HG02678 (cell line): ENCODE measurements around the gene ZDHHC7.
A peak's percentile ranks its signal among the peaks of the same experiment; 100 is the strongest.
"Not testable (repeated sequence)": the region's sequence is repeated elsewhere in the genome, so short reads cannot be mapped to it uniquely, and the experiment has no call there.

Experiments used
- ATAC-seq: cut with Tn5 transposase; IDR thresholded peaks from one replicate; pipeline ENCODE4 v1.9.1; 2021; ENCODE audit warnings: mild to moderate bottlenecking, moderate library complexity; ENCODE audit not compliant: unreplicated experiment

Gene ZDHHC7, protein sequence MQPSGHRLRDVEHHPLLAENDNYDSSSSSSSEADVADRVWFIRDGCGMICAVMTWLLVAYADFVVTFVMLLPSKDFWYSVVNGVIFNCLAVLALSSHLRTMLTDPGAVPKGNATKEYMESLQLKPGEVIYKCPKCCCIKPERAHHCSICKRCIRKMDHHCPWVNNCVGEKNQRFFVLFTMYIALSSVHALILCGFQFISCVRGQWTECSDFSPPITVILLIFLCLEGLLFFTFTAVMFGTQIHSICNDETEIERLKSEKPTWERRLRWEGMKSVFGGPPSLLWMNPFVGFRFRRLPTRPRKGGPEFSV

DNA sequence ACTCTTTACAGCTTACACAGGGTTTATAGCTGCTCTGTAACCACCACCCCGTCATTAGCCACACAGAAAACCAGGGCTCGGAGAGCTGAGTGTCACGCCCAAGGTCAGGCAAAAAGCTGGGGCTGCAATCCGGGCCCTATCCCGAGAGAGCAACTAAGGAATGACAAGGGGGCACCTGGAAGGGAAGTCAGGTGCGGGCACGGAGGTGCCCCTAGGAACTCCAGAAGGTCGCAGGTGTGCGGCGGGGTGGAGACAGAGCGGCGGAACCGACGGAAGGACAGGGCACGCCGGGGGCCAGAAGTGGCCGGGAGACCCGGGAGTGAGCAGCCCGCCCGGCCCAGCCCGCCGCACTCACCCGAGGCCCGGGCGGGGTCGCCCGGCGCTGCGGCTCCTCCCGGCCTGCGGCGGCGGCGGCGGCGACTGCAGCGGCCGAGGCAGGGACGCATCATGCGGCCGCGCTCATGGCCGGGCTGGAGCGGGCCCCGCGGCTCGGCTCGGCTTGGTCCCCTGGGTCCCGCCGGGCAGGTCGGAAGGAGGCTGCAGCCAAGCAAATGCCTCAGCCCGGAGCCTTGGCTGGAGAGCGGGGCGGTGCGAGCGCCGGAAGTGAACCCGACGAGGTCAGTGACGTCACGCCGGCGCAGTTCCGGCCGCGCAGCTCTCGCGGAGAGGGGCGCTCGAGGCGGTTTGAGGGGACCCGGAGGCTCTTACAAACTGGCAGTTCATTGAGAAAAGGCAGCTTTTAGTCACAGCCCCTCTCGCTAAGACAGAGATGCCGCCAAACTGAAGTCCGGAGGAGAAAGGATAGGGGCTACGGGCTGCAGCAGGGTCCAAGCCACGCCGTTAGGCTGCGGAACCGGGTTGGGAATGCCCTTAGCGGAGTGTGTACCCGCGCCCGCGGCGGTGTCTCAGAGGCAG, at the start of gene ZDHHC7:
ZDHHC7 (minus strand) TSS at position 605 of the 915 bp plus-strand sequence. CDS start 20,917 bp downstream, outside the sequence.
- ATAC-seq, result peak; percentile 95

DNA sequence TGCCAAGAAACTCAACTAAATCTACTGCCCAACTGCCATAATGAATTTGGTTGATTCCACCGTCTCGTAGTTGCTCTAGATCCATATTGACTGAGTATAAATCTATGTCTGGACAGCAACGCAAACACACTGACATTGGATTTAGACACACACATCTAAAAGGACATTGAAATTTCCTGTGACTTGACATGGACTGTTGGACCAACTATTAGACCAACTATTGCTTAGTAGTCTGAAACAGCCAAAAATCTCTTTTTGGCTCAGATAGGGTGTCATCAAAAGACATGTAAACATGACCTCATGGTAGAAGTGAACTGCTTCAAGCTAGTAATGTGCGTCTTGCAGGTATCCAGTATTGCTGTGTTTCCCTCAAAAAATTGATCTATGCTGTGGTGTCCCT, 47.6 kb upstream of the ZDHHC7 start:
- ATAC-seq, result no peak

DNA sequence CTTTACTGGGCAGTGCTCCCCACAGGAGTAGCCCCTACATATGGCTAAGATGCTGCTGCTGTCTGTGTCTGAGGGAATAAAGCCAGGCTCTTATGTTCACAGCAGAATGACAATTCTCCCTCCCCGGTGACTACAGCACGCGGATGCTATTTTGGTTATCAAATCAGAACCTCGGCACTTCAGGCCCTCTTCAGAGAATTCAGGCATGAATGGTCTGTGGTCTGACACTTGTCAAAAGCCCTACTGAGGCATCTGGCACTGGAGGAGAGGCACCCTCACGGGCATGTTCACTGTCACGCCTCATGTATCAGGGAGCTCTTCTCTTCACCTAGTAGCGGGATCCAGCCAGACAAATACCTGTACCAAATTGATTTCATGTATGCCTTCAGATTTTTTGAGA, 46.6 kb upstream of the ZDHHC7 start:
- ATAC-seq, result no peak

DNA sequence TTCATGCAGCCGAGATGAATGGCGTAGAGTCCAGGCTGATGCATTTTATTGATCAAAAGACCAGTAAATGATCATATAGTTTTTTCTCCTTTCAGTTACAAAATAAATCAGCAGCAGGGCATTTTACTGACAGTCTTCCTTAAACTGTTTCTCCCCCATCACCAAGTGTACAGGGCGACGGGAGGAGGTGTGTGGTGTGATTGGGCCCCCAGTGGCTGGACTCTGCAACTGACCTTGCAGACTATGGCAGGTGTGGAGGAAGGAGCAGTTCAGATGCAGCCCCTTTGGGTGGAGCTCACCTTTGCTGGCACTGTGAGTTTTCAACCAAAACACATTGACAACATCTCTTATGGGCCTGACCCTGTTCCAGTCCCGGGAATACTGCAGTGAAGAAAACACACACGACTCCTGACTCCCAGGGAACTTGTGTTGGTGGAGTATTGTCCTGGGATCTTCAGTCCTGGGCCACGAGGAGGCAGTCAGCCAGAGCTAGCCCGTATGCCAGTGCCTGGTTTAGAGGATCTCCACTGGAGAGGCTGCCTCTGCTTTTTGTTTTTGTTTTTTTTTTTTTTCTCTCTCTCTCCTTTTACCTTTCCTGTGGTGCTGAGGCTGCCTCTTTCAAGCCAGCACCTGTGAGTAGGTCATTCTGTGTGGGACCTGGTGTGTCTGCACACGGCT, 46.0 kb upstream of the ZDHHC7 start:
- ATAC-seq, result no peak

DNA sequence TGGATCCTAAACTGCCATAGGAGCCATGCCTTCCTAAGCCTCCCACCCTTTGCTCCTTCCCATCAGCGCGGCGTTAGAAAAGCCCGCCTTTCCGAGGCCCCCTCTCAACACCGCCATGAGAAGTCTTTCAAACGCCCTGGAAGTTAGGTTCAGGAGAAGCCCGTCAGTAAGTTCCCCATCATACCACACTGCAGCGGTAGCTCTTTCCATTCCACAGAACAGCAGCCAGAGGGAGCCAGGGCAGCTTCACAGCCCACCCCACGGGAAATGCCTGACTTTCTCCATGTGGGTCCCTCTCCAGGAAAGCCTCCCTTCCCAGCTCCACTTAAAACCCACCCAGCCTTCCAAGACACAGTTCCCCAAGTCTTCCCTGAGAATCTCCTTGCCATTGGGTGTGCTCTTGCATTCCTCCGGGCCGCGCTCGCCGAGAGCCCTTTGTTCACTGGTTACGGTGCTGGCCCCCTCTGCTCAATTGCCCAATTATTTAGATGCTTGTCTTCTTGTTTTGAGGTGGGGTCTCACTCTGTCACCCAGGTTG, 44.9 kb upstream of the ZDHHC7 start:
- no peak for ATAC-seq

DNA sequence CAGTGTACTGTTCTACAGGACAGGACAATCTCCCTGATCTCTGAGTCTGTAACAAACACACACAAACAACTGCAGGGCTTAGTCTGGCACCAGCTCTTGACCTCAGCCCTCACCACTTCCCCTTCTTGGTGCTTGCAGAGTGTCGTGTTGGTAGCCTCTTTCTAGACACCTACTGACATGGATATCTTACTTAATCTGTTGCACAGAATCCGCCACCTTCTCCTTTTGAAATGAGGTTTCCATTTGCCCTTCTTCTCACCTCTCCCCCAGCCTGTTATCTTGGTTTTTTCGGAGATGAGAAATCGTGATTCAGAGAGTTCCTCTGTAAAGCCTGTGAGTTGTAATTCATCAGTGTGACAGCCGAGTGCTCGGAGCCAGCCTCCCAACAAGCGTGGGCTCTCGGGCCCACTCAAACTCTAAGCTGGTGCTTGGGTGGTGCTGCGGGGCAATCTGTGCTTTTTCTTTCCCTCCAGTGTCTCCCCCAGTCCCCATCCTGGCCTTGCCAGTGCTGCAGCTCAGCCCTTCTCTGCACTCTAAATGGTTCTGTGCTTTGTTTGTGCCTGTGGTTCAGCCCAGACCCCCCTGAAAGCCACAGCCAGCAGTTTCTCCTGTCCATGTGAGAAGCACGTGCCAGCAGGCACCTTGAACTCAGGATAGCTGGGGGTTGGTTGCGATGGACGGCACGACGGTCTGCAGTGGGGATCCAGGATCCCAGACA, 44.3 kb upstream of the ZDHHC7 start:
- peak; percentile 92 for ATAC-seq

DNA sequence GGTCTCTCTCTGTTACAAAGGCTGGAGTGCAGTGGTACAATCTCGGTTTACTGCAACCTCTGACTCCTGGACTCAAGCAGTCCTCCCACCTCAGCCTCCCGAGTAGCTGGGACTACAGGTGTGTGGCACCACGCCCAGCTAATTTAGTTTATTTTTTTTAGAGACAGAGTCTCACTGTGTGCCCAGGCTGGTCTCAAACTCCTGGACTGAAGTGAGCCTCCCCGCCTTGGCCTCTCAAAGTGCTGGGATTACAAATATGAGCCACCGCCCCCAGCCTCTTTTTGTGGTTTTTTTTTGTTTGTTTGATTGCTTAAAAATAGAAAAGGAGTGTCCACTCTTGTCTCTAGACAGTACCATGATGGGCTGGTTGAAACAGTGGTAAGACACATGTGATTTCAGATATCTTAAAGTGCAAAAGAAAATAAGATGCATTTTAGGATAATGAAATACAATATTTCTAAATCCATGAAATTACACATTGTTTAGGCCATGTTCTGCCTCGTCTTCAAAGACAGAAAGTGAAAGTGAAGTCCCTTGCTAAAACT, 43.7 kb upstream of the ZDHHC7 start:
- ATAC-seq, result no peak

DNA sequence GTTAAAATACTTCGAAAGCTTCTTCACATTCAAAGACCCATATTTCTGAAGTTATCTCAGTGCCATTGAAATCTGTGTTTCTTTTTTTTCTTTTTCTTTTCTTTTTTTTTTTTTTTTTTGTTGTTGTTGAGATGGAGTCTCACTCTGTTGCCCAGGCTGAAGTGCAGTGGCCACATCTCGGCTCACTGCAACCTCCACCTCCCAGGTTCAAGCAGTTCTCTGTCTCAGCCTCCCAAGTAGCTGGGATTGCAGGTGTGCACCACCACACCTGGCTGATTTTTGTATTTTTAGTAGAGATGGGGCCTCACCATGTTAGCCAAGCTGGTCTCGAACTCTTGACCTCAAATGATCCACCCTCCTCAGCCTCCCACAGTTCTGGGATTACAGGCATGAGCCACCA, 43.0 kb upstream of the ZDHHC7 start:
- not testable (repeated sequence) for ATAC-seq

DNA sequence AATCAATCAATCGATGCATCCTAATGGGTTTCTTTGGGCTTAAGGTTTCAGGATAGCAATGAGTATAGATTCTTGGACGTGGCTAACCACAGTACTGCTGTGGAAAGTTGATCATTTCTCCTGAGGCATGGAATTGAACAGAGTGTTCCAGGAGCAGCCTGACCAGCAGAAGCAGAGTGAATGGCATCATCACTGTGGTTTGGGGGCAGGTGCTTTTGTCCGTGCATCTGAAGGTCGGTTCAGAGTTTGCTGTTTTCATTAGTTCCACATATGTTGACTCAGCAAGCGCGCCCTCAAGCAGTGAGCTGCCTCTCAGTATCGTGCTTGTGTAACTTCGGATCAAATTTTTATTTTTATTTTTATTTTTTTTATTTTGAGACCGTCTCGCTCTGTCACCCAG, 41.2 kb upstream of the ZDHHC7 start:
- no peak for ATAC-seq

DNA sequence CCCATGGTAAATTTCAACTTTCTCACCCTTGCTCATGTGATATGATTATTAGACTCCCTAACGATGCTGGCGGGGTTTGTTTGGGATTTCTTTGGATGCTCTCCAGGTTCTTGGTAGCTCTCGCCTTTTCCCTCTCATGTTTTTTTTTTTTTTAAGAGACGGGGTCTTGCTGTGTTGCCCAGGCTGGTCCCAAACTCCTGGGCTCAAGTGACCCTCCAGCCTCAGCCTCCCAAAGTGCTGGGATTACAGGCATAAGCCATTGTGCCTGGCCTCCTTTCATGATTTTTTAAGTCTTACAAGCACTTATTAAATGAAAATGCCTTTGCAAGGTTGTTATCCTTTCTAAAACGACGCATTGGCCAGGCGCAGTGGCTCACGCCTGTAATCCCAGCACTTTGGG, 40.3 kb upstream of the ZDHHC7 start:
- ATAC-seq, result no peak

DNA sequence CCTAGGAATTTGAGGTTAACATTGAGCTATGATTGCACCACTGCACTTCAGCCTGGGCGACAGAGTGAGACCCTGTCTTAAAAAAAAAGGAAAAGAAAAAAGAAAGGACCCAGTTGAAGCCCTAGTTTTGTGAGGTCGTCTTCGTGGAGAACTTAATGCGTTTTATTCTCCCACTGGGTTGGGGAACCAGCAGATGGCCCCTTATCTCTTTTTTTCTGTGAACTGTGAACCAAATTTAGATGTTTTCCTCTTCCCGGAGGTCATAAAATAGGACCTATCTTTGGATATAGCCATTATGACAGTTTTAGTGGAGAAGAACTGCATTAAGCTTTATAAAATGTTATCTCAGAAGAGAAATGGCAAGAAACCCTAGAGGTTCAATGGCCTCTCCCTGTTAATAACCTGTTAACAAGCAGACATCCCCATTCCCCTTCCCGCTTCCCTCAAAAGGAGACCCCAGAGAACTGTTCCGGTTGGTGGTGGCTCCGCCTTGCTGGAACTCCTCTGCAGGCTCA, 39.8 kb upstream of the ZDHHC7 start:
- ATAC-seq, result no peak

DNA sequence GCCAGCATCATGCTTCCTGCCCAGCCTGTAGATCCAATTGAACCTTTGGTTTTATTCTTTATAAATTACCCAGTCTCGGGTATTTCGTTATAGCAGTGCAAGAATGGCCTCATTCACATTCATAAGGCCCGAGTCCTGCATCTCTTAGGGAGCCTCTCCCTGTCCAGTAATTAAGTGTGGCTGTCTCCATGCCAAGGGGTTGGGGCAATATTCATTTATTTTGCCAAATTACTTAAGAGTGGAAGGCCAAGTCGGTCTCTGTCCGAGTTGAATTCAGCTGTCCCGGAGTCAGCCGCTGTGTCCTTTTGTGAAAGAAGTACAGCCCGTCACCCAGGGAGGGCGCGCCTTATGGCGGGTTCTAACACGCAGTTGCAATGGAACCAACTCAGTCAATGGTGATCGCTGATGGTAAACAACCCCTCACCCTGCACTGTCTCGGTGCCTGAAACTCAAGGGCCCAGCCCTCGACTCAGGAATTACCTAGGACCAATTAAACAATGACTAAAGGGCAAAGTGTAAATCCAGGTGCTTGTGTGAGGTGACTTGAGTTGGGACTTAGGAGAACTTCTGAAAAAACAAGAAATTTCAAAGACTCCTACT, 38.5 kb upstream of the ZDHHC7 start:
- no peak for ATAC-seq

DNA sequence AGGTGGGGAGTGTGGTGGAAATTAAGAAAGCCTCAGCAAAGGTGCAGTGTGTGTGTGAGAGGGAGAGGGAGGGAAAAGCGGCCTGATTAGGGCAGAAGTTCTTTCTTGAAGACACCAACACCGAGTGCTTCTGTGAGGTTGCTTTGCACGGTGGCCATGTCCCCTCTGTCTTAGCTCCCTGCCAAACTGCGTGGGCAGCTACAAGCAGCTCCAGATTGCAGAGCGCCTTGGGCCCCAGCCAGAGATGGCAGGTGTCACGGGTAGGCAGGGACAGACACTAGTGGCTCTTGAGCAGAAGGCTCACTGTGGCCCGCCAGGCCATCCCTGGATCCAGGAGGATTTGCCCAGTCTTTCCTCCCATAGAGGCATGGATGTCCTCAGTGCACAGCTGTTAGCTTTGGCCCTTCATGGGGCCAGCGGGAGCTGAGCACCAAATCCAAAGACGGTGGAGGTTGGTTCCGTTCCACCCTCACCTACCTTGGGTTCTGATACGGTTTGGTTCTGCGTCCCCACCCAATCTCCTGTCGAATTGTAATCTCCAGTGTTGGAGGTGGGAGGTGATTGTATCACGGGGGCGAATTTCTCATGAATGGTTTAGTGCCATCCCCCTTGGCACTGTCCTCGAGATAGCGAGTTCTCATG, 37.7 kb upstream of the ZDHHC7 start:
- no peak for ATAC-seq

DNA sequence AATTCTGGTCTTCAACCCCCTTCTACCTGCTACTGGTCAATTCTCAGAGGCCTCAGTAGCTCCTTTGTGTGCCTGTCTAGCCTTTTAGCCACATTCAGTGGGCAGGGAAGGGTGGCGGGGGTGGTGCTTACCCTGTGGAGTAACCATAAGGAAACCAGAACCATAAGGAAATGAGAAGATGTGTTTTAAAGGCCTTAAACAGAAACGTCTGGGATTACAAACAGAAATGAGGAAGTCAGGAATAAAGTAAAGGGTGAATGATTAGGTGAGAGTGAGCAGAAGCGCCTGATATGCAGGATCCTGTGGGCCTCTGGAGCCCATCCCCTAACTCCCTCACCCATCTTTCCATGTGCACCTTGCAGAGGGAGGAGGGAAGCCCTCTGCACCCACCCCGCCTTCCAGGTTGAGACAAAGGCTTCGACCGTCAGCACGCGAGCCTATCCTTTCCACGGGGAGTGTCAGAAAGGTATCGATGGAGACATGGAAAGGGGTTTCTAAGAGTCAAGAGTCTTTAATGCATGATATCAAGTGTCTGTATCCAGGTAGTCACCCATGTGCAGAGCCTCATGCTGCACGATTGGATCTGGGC, 36.6 kb upstream of the ZDHHC7 start:
- no peak for ATAC-seq

DNA sequence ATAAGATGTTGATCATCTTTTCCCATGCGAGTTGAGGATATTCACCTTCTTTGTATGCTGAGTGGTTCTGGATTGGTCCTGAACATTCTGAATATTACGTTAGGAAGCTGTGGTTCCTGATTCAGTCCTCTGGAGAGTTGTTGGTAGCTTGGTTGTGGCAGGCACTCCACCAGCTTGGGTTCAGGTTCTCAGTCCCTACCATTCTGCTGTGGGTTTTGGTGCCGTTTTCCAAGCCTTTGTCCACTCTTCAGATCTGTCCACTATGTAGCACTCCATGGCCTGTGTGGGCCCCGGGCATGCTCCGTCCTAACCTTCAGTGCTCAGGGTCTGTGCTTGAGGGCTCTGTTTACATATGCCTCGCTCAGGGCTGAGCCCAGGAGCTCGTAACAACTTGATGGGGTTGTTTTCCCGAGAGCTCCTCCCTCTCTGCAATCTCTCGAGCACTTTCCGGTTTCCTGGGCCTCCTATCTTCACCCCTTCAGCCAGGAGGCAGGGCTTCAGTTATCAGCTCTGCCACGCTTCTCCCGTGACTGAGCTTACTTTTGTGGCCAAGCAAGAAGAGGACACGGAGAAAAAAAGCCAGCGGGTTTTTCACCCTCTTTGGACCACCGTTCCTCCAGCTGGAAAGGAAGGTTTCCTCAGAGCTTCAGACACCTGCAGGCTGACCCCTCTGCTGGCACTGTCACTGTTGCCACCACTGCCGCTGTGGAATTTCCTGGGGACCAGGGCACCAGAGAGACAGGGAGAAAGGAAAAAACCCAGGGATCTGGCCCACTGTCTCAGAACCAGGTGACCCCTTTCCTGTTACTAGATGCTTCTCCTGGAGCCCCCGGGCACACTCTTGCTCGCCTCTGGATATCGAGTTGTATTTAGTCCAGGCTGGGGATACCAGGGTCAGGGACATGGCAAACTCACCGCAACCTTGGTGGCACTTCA, 35.9 kb upstream of the ZDHHC7 start:
- ATAC-seq, result no peak

DNA sequence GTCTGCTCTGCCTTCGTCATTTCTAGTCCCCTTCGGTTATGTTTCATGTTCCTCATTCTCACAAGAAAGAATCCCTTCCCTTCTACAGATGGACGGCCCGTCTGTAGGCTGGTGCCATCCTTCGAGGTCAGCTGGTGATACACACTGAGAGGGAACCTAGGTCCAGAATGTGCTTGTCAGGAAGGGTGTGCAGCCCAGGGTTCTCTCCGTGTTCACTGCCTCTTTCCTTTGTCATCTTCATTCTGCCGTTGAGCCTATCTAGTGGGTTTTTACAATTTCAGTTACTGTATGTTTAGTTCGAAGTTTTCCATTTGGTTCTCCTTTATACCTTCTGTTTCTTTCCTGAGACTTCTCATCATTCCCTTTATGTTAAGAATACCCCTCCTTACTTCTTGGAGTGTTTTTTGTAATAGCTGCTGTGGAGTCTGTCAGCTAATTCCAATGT, 35.2 kb upstream of the ZDHHC7 start:
- no peak for ATAC-seq

DNA sequence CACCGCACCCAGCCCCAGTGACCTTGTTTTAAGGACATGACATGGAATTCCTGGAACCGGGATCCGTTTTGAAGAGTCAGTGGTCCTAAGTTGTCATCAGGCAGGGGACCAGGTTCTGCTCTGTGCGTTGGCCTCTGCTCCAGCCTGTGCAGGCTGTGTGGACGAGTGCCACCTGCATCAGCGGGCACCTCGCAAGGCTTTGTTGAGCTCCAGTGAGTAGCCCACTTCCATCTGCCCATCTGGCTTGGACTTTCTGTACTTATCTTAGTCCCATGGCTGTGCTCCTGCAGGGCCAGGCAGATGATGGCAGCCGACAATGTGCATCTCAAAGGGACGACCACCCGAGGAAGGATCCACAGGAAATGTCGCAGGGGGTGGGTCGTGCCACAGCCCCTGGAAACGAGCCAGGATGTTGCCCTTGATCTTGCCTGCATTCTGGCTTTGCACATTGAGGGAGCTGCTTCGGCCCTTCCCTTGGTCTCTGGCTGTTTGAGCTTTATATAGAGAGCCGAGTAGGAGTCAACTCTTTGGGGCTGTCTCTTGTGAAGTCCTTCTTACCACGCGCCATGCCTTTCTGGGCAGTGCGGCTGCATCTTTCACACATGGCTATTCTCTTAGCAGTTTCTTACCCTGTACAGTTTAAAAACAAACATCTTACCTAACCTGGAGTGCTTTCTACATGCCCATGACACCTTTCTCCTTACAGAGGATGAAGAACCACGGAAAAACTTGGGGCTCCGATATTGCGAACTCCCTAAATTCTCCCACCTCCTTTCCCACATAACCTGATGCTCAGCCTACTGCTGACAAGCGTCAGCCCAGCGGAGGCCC, 34.5 kb upstream of the ZDHHC7 start:
- no peak for ATAC-seq
